ENCODE results near the gene IL1RAPL1. TPM values are rescaled to one million over a fixed set of nuclear protein-coding genes. Genes with fewer than 3 reads are reported as not detected.

The IL1RAPL1 gene
- total RNA-seq, 1 donor from 2014 or later: 2.7 TPM

DNA sequence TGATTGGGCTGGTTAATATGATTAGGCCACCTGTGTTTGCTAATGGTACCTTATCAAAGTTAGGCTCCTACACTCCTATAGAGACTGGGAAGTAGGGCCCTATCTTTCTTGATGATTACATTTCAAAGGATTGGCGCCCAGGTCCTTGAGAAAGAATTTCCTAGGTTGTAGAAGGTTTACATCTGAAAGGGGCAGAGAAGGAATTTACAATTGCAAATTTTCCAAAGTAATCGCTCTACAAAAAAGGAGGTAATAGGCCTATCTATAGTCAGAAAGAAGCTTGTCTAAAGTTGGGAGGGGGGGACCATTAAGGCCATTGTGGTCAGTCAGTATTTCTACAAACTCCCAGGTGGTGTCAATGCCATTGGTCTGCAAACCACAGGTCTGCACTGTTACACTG, 638.4 kb downstream of the IL1RAPL1 start:
- H3K36me3 Mint-ChIP-seq (ENCODE audit: low read depth): no peaks in the 10 kb centered on the region
- no peaks in the 10 kb centered on the region for H3K27me3 Mint-ChIP-seq (ENCODE audit: low read depth)
- no peaks in the 10 kb centered on the region for H3K9me3 Mint-ChIP-seq
- no peaks in the 10 kb centered on the region for H3K4me1 Mint-ChIP-seq
- no peak overlapping the region for H3K4me3 Mint-ChIP-seq
- TF ChIP-seq, protein P1, sequence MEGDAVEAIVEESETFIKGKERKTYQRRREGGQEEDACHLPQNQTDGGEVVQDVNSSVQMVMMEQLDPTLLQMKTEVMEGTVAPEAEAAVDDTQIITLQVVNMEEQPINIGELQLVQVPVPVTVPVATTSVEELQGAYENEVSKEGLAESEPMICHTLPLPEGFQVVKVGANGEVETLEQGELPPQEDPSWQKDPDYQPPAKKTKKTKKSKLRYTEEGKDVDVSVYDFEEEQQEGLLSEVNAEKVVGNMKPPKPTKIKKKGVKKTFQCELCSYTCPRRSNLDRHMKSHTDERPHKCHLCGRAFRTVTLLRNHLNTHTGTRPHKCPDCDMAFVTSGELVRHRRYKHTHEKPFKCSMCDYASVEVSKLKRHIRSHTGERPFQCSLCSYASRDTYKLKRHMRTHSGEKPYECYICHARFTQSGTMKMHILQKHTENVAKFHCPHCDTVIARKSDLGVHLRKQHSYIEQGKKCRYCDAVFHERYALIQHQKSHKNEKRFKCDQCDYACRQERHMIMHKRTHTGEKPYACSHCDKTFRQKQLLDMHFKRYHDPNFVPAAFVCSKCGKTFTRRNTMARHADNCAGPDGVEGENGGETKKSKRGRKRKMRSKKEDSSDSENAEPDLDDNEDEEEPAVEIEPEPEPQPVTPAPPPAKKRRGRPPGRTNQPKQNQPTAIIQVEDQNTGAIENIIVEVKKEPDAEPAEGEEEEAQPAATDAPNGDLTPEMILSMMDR (conservative IDR thresholded peaks at IDR 0.05): no peak
- DNase-seq (ENCODE audit: low read depth, low spot score): no peak
- H3K27ac Mint-ChIP-seq (ENCODE audit: unreplicated experiment): no peak overlapping the region

DNA sequence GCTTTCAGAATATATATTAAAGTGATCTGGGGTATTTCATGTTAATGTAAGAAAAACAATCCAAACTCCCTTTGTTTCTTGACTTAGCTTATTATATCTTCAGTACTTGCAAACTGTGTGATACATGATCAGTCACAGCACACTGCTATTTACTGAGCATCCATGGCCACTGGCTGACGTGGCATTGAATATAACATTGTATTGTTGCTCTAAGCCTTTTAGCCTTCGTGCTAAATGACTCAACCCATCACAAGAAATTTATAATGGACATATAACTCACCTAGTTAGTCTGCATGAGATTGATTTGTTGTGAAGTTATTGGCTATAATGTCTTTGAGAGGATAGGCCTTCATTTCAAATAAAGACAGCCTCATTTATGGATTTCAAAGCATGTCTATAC, 642.6 kb downstream of the IL1RAPL1 start:
- no peak overlapping the region for H3K27ac Mint-ChIP-seq (ENCODE audit: unreplicated experiment)
- H3K4me3 Mint-ChIP-seq: no peak overlapping the region
- no peaks in the 10 kb centered on the region for H3K9me3 Mint-ChIP-seq
- no peaks in the 10 kb centered on the region for H3K4me1 Mint-ChIP-seq
- DNase-seq (ENCODE audit: low read depth, low spot score): no peak
- TF ChIP-seq, protein P1 (conservative IDR thresholded peaks at IDR 0.05): no peak
- H3K27me3 Mint-ChIP-seq (ENCODE audit: low read depth): no peaks in the 10 kb centered on the region
- no peaks in the 10 kb centered on the region for H3K36me3 Mint-ChIP-seq (ENCODE audit: low read depth)

DNA sequence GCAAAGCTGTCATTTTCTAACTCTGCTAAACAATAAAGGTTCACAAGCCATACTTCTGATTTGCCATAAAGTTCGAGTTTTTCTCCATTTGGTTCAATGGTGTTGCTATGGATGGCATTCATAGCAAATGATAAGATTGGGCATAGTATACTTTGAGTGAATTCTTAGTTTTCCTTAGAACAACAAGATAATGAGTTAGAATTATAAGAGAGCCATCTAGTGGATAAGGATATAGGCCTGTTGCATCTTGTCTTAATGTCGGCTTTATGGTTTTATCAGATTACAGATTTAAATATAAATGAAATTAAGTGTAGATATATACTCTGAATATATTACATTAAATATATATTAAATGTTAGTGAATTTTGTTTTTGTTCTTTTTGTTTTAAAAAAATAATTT, 644.6 kb downstream of the IL1RAPL1 start:
- DNase-seq (ENCODE audit: low read depth, low spot score): no peak
- Mint-ChIP-seq H3K4me3 (no peak overlapping the region), H3K36me3 (ENCODE audit: low read depth) (no peaks in the 10 kb centered on the region), H3K4me1 (no peaks in the 10 kb centered on the region), H3K27ac (ENCODE audit: unreplicated experiment) (no peak overlapping the region), H3K27me3 (ENCODE audit: low read depth) (no peaks in the 10 kb centered on the region), H3K9me3 (no peaks in the 10 kb centered on the region)
- TF ChIP-seq, protein P1 (conservative IDR thresholded peaks at IDR 0.05): peak; percentile 56

DNA sequence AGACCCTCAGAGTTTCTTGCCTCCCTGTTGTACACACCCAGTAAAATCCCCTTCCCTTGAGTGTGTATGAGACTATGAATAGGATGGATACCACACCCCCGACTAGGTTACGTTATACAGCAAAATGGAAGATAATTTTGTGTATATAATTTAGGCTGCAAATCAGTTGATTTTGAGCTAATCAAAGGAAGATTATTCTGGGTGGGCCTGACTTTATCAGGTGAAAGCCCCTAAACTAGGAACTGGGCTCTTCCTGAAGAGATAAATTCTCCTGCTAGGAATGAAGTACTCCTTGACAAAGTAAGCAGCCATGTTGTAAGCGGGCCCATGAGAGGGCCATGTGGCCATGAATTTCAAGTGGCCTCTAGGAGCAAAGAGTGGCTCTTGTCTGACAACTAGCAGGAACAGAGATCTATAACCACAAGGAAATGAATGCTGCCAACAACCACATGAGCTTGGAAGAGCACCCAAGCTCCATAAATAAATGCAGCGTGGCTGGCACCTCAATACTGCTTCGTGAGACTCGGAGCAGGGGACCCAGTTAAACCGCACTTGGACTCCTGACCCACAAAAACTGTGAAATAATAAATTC, 646.4 kb downstream of the IL1RAPL1 start:
- H3K4me1 Mint-ChIP-seq: no peaks in the 10 kb centered on the region
- H3K9me3 Mint-ChIP-seq: no peaks in the 10 kb centered on the region
- no peak for DNase-seq (ENCODE audit: low read depth, low spot score)
- H3K36me3 Mint-ChIP-seq (ENCODE audit: low read depth): no peaks in the 10 kb centered on the region
- H3K4me3 Mint-ChIP-seq: no peak overlapping the region
- no peaks in the 10 kb centered on the region for H3K27me3 Mint-ChIP-seq (ENCODE audit: low read depth)
- TF ChIP-seq, protein P1 (conservative IDR thresholded peaks at IDR 0.05): no peak
- H3K27ac Mint-ChIP-seq (ENCODE audit: unreplicated experiment): no peak overlapping the region

DNA sequence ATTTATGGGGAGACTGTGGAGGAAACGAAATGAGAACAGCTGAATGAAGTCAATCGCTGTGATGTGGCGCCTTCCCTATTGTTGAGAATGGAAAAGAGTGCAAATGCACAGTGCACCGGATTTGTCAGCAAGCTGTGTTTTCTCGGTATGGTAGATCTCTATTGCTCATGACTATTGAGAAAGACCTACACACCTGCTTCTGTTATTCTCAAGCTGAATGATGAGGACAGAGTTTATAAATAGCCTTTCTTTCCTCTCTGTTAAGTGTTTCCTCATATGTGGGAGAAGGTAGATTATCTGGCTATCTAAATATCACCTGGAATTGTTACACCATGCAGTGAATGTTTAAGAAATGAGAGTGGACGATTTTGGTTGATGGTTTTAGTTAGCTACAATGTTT, 650.7 kb downstream of the IL1RAPL1 start:
- no peak for DNase-seq (ENCODE audit: low read depth, low spot score)
- Mint-ChIP-seq H3K27me3 (ENCODE audit: low read depth) (no peaks in the 10 kb centered on the region), H3K27ac (ENCODE audit: unreplicated experiment) (no peak overlapping the region), H3K4me3 (no peak overlapping the region), H3K4me1 (peaks cover 3% of the 10 kb centered on the region), H3K9me3 (no peaks in the 10 kb centered on the region), H3K36me3 (ENCODE audit: low read depth) (no peaks in the 10 kb centered on the region)
- TF ChIP-seq, protein P1 (conservative IDR thresholded peaks at IDR 0.05): no peak
